B cell (primary cell): ENCODE data around the gene POMGNT1.

Experiments used
- EZH2 ChIP-seq: IDR thresholded peaks from 2 replicates; pipeline ENCODE4 v1.6.1; 2012; ENCODE audit warnings: borderline replicate concordance, low read depth, mild to moderate bottlenecking, moderate library complexity, low read length; ENCODE audit not compliant: insufficient read depth, poor library complexity, severe bottlenecking
- TF ChIP-seq, protein P1 (sequence below): fragments of 200-600 bp; IDR thresholded peaks from one replicate; pipeline ENCODE4 v1.8.0; 2022; ENCODE audit warnings: antibody characterized with exemption, mild to moderate bottlenecking

DNA sequence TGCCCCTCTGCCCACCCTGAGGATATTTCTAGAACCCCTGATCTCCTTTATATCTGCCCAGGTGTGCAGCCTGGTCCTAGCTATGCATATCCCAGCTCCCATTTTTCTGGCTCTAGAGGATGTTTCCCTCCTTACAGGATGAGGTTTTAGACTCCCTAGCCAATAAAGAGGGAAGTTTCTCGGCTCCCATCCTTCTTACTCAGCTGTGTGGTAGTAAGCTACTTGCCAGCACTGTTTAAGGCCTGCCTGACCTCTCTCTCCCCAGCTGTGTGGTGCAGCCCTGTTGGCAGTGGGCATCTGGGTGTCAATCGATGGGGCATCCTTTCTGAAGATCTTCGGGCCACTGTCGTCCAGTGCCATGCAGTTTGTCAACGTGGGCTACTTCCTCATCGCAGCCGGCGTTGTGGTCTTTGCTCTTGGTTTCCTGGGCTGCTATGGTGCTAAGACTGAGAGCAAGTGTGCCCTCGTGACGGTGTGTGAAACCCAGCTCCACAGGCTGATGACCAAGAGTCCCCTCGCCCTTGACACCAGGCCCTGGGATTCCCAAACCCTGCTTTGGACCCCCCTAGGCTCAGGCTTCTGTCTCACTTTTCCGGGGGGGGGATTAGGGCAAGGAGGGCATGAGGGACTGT, 14.2 kb downstream of the POMGNT1 start:
- TF ChIP-seq, protein P1, sequence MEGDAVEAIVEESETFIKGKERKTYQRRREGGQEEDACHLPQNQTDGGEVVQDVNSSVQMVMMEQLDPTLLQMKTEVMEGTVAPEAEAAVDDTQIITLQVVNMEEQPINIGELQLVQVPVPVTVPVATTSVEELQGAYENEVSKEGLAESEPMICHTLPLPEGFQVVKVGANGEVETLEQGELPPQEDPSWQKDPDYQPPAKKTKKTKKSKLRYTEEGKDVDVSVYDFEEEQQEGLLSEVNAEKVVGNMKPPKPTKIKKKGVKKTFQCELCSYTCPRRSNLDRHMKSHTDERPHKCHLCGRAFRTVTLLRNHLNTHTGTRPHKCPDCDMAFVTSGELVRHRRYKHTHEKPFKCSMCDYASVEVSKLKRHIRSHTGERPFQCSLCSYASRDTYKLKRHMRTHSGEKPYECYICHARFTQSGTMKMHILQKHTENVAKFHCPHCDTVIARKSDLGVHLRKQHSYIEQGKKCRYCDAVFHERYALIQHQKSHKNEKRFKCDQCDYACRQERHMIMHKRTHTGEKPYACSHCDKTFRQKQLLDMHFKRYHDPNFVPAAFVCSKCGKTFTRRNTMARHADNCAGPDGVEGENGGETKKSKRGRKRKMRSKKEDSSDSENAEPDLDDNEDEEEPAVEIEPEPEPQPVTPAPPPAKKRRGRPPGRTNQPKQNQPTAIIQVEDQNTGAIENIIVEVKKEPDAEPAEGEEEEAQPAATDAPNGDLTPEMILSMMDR: no peak
- no peak for TF ChIP-seq EZH2
